IPS DF 6.9 (cell line): ENCODE measurements around the gene NADK2.

Experiments used
- DNase-seq: peaks from one replicate; pipeline ENCODE4 v3.0.0-alpha.2; 2013; ENCODE audit warnings: low read depth, low spot score
- H3K27ac ChIP-seq: one replicate; pipeline ENCODE4 v1.5.1; 2013; ENCODE audit warnings: low read length, control low read depth
- H3K27me3 ChIP-seq: 2 replicates; pipeline ENCODE4 v1.6.1; 2013; ENCODE audit warnings: mild to moderate bottlenecking, low read length; ENCODE audit not compliant: control insufficient read depth, insufficient read depth
- H3K36me3 ChIP-seq: 2 replicates; pipeline ENCODE4 v1.6.1; 2013; ENCODE audit warnings: low read length; ENCODE audit not compliant: control insufficient read depth, insufficient read depth
- H3K4me1 ChIP-seq: 2 replicates; pipeline ENCODE4 v1.6.1; 2013; ENCODE audit warnings: low read length; ENCODE audit not compliant: control insufficient read depth, insufficient read depth
- H3K4me3 ChIP-seq: 2 replicates; pipeline ENCODE4 v1.5.1; 2013; ENCODE audit warnings: mild to moderate bottlenecking, low read length
- H3K9me3 ChIP-seq: 2 replicates; pipeline ENCODE4 v1.6.1; 2013; ENCODE audit warnings: low read length, inconsistent platforms; ENCODE audit not compliant: control insufficient read depth, insufficient read depth
- WGBS: extraction: QIAGEN DNeasy Blood & Tissue Kit; methylation state at CpG from one replicate; pipeline ENCODE4 v1.1.7; 2013; ENCODE audit warnings: mixed read lengths, missing lambda C conversion rate; ENCODE audit not compliant: insufficient read length, insufficient coverage; 5-methylcytosine and 5-hydroxymethylcytosine counted together

Gene NADK2

GRCh38 chr5:36270876-36271575 lies 29.3 kb upstream of the NADK2 start:
- H3K9me3 ChIP-seq: no peaks in the 10 kb centered on the region
- no peak for DNase-seq
- no peaks in the 10 kb centered on the region for H3K36me3 ChIP-seq
- H3K27ac ChIP-seq: no peak overlapping the region
- H3K4me3 ChIP-seq: no peak overlapping the region
- no CpG with 5 or more reads among the region's 3 CpGs for WGBS
- no peaks in the 10 kb centered on the region for H3K27me3 ChIP-seq
- H3K4me1 ChIP-seq: no peaks in the 10 kb centered on the region

GRCh38 chr5:36270175-36270574 lies 28.4 kb upstream of the NADK2 start:
- no peak for DNase-seq
- no peaks in the 10 kb centered on the region for H3K36me3 ChIP-seq
- no peak overlapping the region for H3K4me3 ChIP-seq
- no peaks in the 10 kb centered on the region for H3K27me3 ChIP-seq
- H3K27ac ChIP-seq: no peak overlapping the region
- WGBS: no CpG with 5 or more reads among the region's 3 CpGs
- no peaks in the 10 kb centered on the region for H3K9me3 ChIP-seq
- no peaks in the 10 kb centered on the region for H3K4me1 ChIP-seq

- Histone ChIP-seq H3K27ac (no peak overlapping the region), H3K9me3 (no peaks in the 10 kb centered on the region), H3K27me3 (no peaks in the 10 kb centered on the region), H3K4me3 (no peak overlapping the region), H3K4me1 (no peaks in the 10 kb centered on the region), H3K36me3 (no peaks in the 10 kb centered on the region)
- no peak for DNase-seq
Observed at GRCh38 chr5:36269478-36269877, 27.8 kb upstream of the NADK2 start.

- WGBS: no CpG with 5 or more reads among the region's 3 CpGs
- H3K36me3 ChIP-seq: no peaks in the 10 kb centered on the region
- no peaks in the 10 kb centered on the region for H3K9me3 ChIP-seq
- DNase-seq: no peak
- no peaks in the 10 kb centered on the region for H3K4me1 ChIP-seq
- H3K27me3 ChIP-seq: no peaks in the 10 kb centered on the region
- no peak overlapping the region for H3K4me3 ChIP-seq
- H3K27ac ChIP-seq: no peak overlapping the region
Observed at GRCh38 chr5:36267905-36268304, 26.2 kb upstream of the NADK2 start.

- DNase-seq: no peak
- H3K9me3 ChIP-seq: no peaks in the 10 kb centered on the region
- H3K27ac ChIP-seq: no peak overlapping the region
- H3K4me1 ChIP-seq: no peaks in the 10 kb centered on the region
- no CpG with 5 or more reads among the region's 4 CpGs for WGBS
- no peak overlapping the region for H3K4me3 ChIP-seq
- no peaks in the 10 kb centered on the region for H3K36me3 ChIP-seq
- no peaks in the 10 kb centered on the region for H3K27me3 ChIP-seq
Observed at GRCh38 chr5:36264202-36264760, 22.6 kb upstream of the NADK2 start.

GRCh38 chr5:36261186-36261585 lies 19.5 kb upstream of the NADK2 start:
- H3K27me3 ChIP-seq: no peaks in the 10 kb centered on the region
- no peaks in the 10 kb centered on the region for H3K4me1 ChIP-seq
- H3K36me3 ChIP-seq: no peaks in the 10 kb centered on the region
- H3K9me3 ChIP-seq: no peaks in the 10 kb centered on the region
- no CpG with 5 or more reads among the region's 6 CpGs for WGBS
- no peak overlapping the region for H3K27ac ChIP-seq
- no peak for DNase-seq
- no peak overlapping the region for H3K4me3 ChIP-seq

GRCh38 chr5:36253575-36253974 lies 11.8 kb upstream of the NADK2 start:
- Histone ChIP-seq H3K27ac (no peak overlapping the region), H3K4me1 (no peaks in the 10 kb centered on the region), H3K27me3 (no peaks in the 10 kb centered on the region), H3K4me3 (no peak overlapping the region), H3K36me3 (no peaks in the 10 kb centered on the region), H3K9me3 (no peaks in the 10 kb centered on the region)
- no peak for DNase-seq
- WGBS: no CpG with 5 or more reads among the region's 4 CpGs

GRCh38 chr5:36252722-36253365 lies 11.1 kb upstream of the NADK2 start:
- no CpG with 5 or more reads among the region's 3 CpGs for WGBS
- Histone ChIP-seq H3K4me3 (no peak overlapping the region), H3K4me1 (no peaks in the 10 kb centered on the region), H3K9me3 (no peaks in the 10 kb centered on the region), H3K27ac (no peak overlapping the region), H3K36me3 (no peaks in the 10 kb centered on the region), H3K27me3 (no peaks in the 10 kb centered on the region)
- no peak for DNase-seq

GRCh38 chr5:36251218-36251617 lies 9.5 kb upstream of the NADK2 start:
- WGBS: no CpG with 5 or more reads among the region's 3 CpGs
- no peak overlapping the region for H3K4me3 ChIP-seq

GRCh38 chr5:36250427-36250826 lies 8.7 kb upstream of the NADK2 start:
- Histone ChIP-seq H3K9me3 (no peaks in the 10 kb centered on the region), H3K4me3 (no peak overlapping the region), H3K27me3 (no peaks in the 10 kb centered on the region), H3K4me1 (no peaks in the 10 kb centered on the region), H3K27ac (no peak overlapping the region), H3K36me3 (no peaks in the 10 kb centered on the region)
- no CpG with 5 or more reads among the region's 4 CpGs for WGBS
- DNase-seq: no peak

More at GRCh38 chr5:36251218-36251617, 9.5 kb upstream of the NADK2 start:
- no peaks in the 10 kb centered on the region for H3K36me3 ChIP-seq
- H3K27me3 ChIP-seq: no peaks in the 10 kb centered on the region
- no peak for DNase-seq
- H3K4me1 ChIP-seq: no peaks in the 10 kb centered on the region
- H3K27ac ChIP-seq: no peak overlapping the region
- H3K9me3 ChIP-seq: no peaks in the 10 kb centered on the region
